GM13977 (cell line): Measurements from ENCODE around the gene TRIM7.
A peak's percentile ranks its signal among the peaks of the same experiment; 100 is the strongest.
"Not testable (repeated sequence)": the region's sequence is repeated elsewhere in the genome, so short reads cannot be mapped to it uniquely, and the experiment has no call there.

ENCODE experiments used
- DNase-seq: peaks from one replicate; pipeline ENCODE4 v3.0.0; 2012; ENCODE audit warnings: low spot score
- CTCF ChIP-seq: IDR thresholded peaks from 2 replicates; pipeline ENCODE4 v1.5.1; 2012; ENCODE audit warnings: mild to moderate bottlenecking, control low read depth; ENCODE audit not compliant: insufficient read depth; ENCODE audit errors: extremely low read depth, missing control alignments
- in situ Hi-C: fragments of 300-500 bp; cut with MboI; formaldehyde crosslinking; loops from one replicate; pipeline ENCODE4 v1.12.0; 2022; ENCODE audit warnings: low sequenced_read_pairs, low pct_unique_long_range_greater_than_20kb, mixed read lengths, inconsistent platforms; ENCODE audit not compliant: unreplicated experiment

Gene TRIM7

GRCh38 chr5:181219262-181220177 lies 14.5 kb upstream of the TRIM7 start:
- in situ Hi-C loops = no loop called here
- DNase-seq = no peak
- no peak for TF ChIP-seq CTCF

- DNase-seq = no peak
- no peak for TF ChIP-seq CTCF
- in situ Hi-C loops = no loop called here
Observed at GRCh38 chr5:181218795-181219124, 13.8 kb upstream of the TRIM7 start.

- no peak for TF ChIP-seq CTCF
- DNase-seq = no peak
- in situ Hi-C loops = no loop called here
Observed at GRCh38 chr5:181217803-181218062, 12.7 kb upstream of the TRIM7 start.

GRCh38 chr5:181217111-181217802 lies 12.3 kb upstream of the TRIM7 start:
- DNase-seq = no peak
- in situ Hi-C loops = no loop called here
- peak; percentile 15 for TF ChIP-seq CTCF

- TF ChIP-seq CTCF = no peak
- in situ Hi-C loops = no loop called here
- no peak for DNase-seq
Observed at GRCh38 chr5:181215997-181216989, 11.3 kb upstream of the TRIM7 start.

GRCh38 chr5:181214249-181214648 lies 9.3 kb upstream of the TRIM7 start:
- DNase-seq, in situ Hi-C loops: not testable (repeated sequence)
